Measurements from ENCODE around the gene REM2.
"Not testable (repeated sequence)": the region's sequence is repeated elsewhere in the genome, so short reads cannot be mapped to it uniquely, and the experiment has no call there.

The REM2 gene

DNA sequence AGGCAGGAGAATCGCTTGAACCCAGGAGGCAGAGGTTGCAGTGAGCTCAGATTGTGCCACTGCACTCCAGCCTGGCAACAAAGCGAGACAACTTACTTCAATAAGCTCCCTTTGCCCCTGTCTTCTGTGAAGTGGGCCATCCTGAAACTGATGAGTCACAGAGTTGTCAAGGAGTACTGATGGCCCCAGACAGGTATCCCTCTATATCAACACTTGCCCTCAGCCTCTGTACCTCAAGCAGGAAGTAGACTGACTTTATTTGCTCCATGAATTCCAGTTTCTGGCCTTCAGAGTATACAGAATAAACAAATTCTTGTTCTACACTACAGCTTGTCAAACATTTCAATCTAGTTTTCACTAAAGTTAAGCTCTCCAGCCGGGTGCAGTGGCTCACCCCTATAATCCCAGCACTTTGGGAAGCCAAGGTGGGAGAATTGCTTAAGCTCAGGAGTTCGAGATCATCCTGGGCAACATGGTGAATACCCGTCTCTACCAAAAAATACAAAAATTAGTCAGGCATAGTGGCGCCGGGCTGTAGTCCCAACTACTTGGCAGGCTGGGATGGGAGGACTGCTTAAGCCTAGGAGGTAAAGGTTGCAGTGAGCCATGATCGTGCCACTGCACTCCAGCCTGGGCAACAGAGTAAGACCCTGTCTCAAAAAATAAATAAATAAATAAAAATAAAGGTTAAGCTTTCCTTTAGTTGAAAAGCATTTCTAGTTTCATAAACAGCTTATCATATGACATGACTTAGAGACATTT lies 27.9 kb upstream of the REM2 start:
- Histone ChIP-seq H3K9me2 (replicated peaks; ENCODE audit: control insufficient read depth, low read length) (no peaks in the 10 kb centered on the region), H3F3A (ENCODE audit: control insufficient read depth, insufficient read depth) (peaks cover 8% of the 10 kb centered on the region), H3K4me3 (ENCODE audit: low read length) (no peak overlapping the region), H3K27ac (ENCODE audit: low read depth, low read length) (no peak overlapping the region), H4K20me1 (ENCODE audit: control insufficient read depth, insufficient read depth, low read depth, low read length) (no peaks in the 10 kb centered on the region), H3K36me3 (ENCODE audit: control insufficient read depth, low read length) (no peaks in the 10 kb centered on the region), H3K27me3 (ENCODE audit: control insufficient read depth, low read length) (no peaks in the 10 kb centered on the region), H3K9me3 (ENCODE audit: control insufficient read depth, insufficient read depth, low read length) (no peaks in the 10 kb centered on the region), H3K79me2 (ENCODE audit: control insufficient read depth, low read length) (no peaks in the 10 kb centered on the region), H3K4me1 (ENCODE audit: control insufficient read depth, low read length) (peaks cover 13% of the 10 kb centered on the region), H3K4me2 (ENCODE audit: low read length) (no peak overlapping the region)
- TF ChIP-seq, protein P1, sequence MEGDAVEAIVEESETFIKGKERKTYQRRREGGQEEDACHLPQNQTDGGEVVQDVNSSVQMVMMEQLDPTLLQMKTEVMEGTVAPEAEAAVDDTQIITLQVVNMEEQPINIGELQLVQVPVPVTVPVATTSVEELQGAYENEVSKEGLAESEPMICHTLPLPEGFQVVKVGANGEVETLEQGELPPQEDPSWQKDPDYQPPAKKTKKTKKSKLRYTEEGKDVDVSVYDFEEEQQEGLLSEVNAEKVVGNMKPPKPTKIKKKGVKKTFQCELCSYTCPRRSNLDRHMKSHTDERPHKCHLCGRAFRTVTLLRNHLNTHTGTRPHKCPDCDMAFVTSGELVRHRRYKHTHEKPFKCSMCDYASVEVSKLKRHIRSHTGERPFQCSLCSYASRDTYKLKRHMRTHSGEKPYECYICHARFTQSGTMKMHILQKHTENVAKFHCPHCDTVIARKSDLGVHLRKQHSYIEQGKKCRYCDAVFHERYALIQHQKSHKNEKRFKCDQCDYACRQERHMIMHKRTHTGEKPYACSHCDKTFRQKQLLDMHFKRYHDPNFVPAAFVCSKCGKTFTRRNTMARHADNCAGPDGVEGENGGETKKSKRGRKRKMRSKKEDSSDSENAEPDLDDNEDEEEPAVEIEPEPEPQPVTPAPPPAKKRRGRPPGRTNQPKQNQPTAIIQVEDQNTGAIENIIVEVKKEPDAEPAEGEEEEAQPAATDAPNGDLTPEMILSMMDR (IDR thresholded peaks at IDR 0.05; ENCODE audit: low read depth, low read length, poor library complexity, severe bottlenecking) = no peak
- no peak for TF ChIP-seq EZH2phosphoT487 (IDR thresholded peaks at IDR 0.05; ENCODE audit: borderline replicate concordance, low read length)

DNA sequence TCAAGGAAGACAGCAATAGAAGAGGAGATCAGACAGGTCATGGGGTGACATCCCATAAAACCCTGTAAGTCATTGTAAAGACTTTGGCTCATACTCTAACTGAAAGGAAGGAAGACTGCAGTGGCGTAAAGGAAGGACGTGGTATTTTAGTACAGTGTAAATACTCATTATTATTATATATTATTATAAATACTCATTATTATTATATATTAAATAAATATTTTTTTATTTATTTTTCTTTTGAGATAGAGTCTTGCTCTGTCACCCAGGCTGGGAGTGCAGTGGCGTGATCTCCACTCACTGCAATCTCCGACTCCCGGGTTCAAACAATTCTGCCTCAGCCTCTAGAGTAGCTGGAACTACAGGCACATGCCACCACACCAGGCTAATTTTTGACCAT lies 26.6 kb upstream of the REM2 start:
- peaks cover 8% of the 10 kb centered on the region for H3F3A ChIP-seq (ENCODE audit: control insufficient read depth, insufficient read depth)
- no peak overlapping the region for H3K4me3 ChIP-seq (ENCODE audit: low read length)
- H3K27me3 ChIP-seq (ENCODE audit: control insufficient read depth, low read length) = no peaks in the 10 kb centered on the region
- H3K4me1 ChIP-seq (ENCODE audit: control insufficient read depth, low read length) = peaks cover 11% of the 10 kb centered on the region
- H3K4me2 ChIP-seq (ENCODE audit: low read length) = no peak overlapping the region
- no peaks in the 10 kb centered on the region for H3K9me2 ChIP-seq (replicated peaks; ENCODE audit: control insufficient read depth, low read length)
- H3K36me3 ChIP-seq (ENCODE audit: control insufficient read depth, low read length) = no peaks in the 10 kb centered on the region
- H4K20me1 ChIP-seq (ENCODE audit: control insufficient read depth, insufficient read depth, low read depth, low read length) = no peaks in the 10 kb centered on the region
- no peaks in the 10 kb centered on the region for H3K79me2 ChIP-seq (ENCODE audit: control insufficient read depth, low read length)
- no peak overlapping the region for H3K27ac ChIP-seq (ENCODE audit: low read depth, low read length)
- TF ChIP-seq, protein P1 (IDR thresholded peaks at IDR 0.05; ENCODE audit: low read depth, low read length, poor library complexity, severe bottlenecking) = no peak
- no peaks in the 10 kb centered on the region for H3K9me3 ChIP-seq (ENCODE audit: control insufficient read depth, insufficient read depth, low read length)

DNA sequence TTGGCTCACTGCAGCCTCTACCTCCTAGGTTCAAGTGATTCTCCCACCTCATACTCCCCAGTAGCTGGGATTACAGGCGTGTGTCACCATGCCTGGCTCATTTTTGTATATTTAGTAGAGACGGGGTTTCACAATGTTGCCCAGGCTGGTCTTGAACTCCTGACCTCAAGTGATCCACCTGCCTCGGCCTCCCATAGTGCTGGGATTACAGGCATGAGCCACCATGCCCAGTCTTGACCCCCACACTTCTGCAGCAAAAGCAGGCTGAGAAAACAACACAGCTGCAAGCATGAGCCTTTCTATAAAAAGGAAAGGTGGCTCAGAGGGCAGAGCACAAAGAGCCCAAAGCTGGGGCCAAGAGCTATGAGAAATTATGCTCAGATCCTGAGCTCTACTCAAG lies 22.6 kb upstream of the REM2 start:
- H3K4me2 ChIP-seq (ENCODE audit: low read length); H3K36me3 ChIP-seq (ENCODE audit: control insufficient read depth, low read length); H3K27ac ChIP-seq (ENCODE audit: low read depth, low read length); H3K9me3 ChIP-seq (ENCODE audit: control insufficient read depth, insufficient read depth, low read length); H3K4me1 ChIP-seq (ENCODE audit: control insufficient read depth, low read length); H3K4me3 ChIP-seq (ENCODE audit: low read length); H3K9me2 ChIP-seq (replicated peaks; ENCODE audit: control insufficient read depth, low read length); H3K27me3 ChIP-seq (ENCODE audit: control insufficient read depth, low read length); H3F3A ChIP-seq (ENCODE audit: control insufficient read depth, insufficient read depth); H3K79me2 ChIP-seq (ENCODE audit: control insufficient read depth, low read length); H4K20me1 ChIP-seq (ENCODE audit: control insufficient read depth, insufficient read depth, low read depth, low read length): not testable (repeated sequence)

DNA sequence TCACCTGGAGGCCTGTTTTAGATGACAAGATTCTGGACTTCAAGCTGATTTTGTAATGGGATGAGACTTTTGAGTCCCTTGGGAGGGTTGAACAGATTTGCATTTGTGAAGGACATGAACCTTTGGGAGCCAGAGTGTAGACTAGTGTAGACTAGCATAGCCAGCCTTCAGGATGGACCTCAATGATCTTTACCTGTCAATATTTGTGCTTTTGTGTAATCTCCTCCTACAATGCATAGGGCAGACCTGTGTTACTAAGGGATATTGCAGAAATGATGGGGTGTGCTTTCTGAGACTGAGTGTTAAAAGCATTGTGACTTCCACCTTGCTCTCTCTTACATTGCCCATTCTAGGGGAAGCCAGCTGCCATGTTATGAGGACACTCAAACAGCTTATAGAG lies 21.4 kb upstream of the REM2 start:
- Histone ChIP-seq H3K4me3 (ENCODE audit: low read length) (no peak overlapping the region), H3K9me2 (replicated peaks; ENCODE audit: control insufficient read depth, low read length) (no peaks in the 10 kb centered on the region), H3K9me3 (ENCODE audit: control insufficient read depth, insufficient read depth, low read length) (no peaks in the 10 kb centered on the region), H3K27ac (ENCODE audit: low read depth, low read length) (no peak overlapping the region), H3K36me3 (ENCODE audit: control insufficient read depth, low read length) (no peaks in the 10 kb centered on the region), H3K79me2 (ENCODE audit: control insufficient read depth, low read length) (no peaks in the 10 kb centered on the region), H3K4me1 (ENCODE audit: control insufficient read depth, low read length) (peaks cover 11% of the 10 kb centered on the region), H4K20me1 (ENCODE audit: control insufficient read depth, insufficient read depth, low read depth, low read length) (no peaks in the 10 kb centered on the region), H3K4me2 (ENCODE audit: low read length) (no peak overlapping the region), H3F3A (ENCODE audit: control insufficient read depth, insufficient read depth) (no peaks in the 10 kb centered on the region), H3K27me3 (ENCODE audit: control insufficient read depth, low read length) (no peaks in the 10 kb centered on the region)
- TF ChIP-seq EZH2phosphoT487 (IDR thresholded peaks at IDR 0.05; ENCODE audit: borderline replicate concordance, low read length) = no peak
- TF ChIP-seq, protein P1 (IDR thresholded peaks at IDR 0.05; ENCODE audit: low read depth, low read length, poor library complexity, severe bottlenecking) = no peak

All from DOHH2 (cell line).